Endothelial cell of umbilical vein (primary cell): ENCODE measurements around the gene ITSN1. TPM values are rescaled to one million over a fixed set of nuclear protein-coding genes. Genes with fewer than 3 reads are reported as not detected.

Experiments used
- BruUV-seq: library from RNA; stranded (reverse); fragments of 400-500 nt; replicated peaks from 2 replicates; lab custom pipeline; 2021; lab: Mats Ljungman, UMichigan
- CTCF ChIA-PET: fragments of 300-600, 350-600 bp; sonication (Branson Sonifier 250); formaldehyde crosslinking; loops from one replicate; lab custom pipeline; 2021; ENCODE audit warnings: antibody characterized with exemption, inconsistent platforms; lab: Charles Lee
- POLR2A ChIA-PET: fragments of 300-600, 350-600 bp; sonication (Branson Sonifier 250); formaldehyde crosslinking; loops from one replicate; lab custom pipeline; 2021; ENCODE audit warnings: antibody characterized with exemption, inconsistent platforms; lab: Charles Lee
- DNase-seq: peaks from one replicate; pipeline ENCODE4 v3.0.0-alpha.2; 2011; ENCODE audit warnings: low read depth, low spot score
- FAIRE-seq: peaks from 2 replicates; lab custom pipeline; 2011; peaks lifted over from hg19 to GRCh38; lab: Jason Lieb, UNC
- H2AFZ ChIP-seq: 2 replicates; pipeline ENCODE4 v1.6.0; 2012; ENCODE audit warnings: low read depth, low read length, control low read depth, inconsistent platforms
- H3K27ac ChIP-seq: 2 replicates; pipeline ENCODE4 v1.5.1; 2011; ENCODE audit warnings: low read depth, mild to moderate bottlenecking, control low read depth, low read length, moderate library complexity; ENCODE audit not compliant: insufficient read depth
- H3K27me3 ChIP-seq, 2 experiments: 2 replicates each; pipeline versions ENCODE4 v1.6.0 to v1.6.1; 2011; ENCODE audit warnings: low read length in 2 of 2, mixed read lengths in 1 of 2; ENCODE audit not compliant: control insufficient read depth in 2 of 2, insufficient read depth in 2 of 2
- H3K36me3 ChIP-seq, 2 experiments: 2 replicates in 1 of 2; 3 replicates in 1 of 2; pipeline ENCODE4 v1.5.1; 2011; ENCODE audit warnings: low read length in 2 of 2, mild to moderate bottlenecking in 1 of 2, moderate library complexity in 1 of 2; ENCODE audit not compliant: control insufficient read depth in 2 of 2, insufficient read depth in 2 of 2; ENCODE audit errors: extremely low read depth in 1 of 2
- H3K4me1 ChIP-seq: 3 replicates; pipeline ENCODE4 v1.5.1; 2011; ENCODE audit warnings: mild to moderate bottlenecking, low read length; ENCODE audit not compliant: control insufficient read depth, insufficient read depth; ENCODE audit errors: extremely low read depth
- H3K4me2 ChIP-seq: 2 replicates; pipeline ENCODE4 v1.6.1; 2011; ENCODE audit warnings: low read length, control low read depth, mixed read lengths; ENCODE audit not compliant: insufficient read depth
- H3K4me3 ChIP-seq, 3 experiments: fragments of 200-600 bp in 1 of 3; sonication (generic), shearing (Covaris generic) in 1 of 3; replicated peaks in 1 of 3; 2 replicates each; pipeline ENCODE4 v1.5.1; 2011 to 2016; ENCODE audit warnings: control low read depth in 3 of 3, low read length in 3 of 3, mild to moderate bottlenecking in 2 of 3, inconsistent platforms in 1 of 3, low read depth in 1 of 3, moderate library complexity in 1 of 3; ENCODE audit not compliant: insufficient read depth in 1 of 3
- H3K79me2 ChIP-seq: 2 replicates; pipeline ENCODE4 v1.6.0; 2012; ENCODE audit warnings: low read length, inconsistent platforms; ENCODE audit not compliant: control insufficient read depth, insufficient read depth
- H3K9ac ChIP-seq: replicated peaks from 2 replicates; pipeline ENCODE3; 2011; ENCODE audit warnings: low read length, control low read depth; ENCODE audit not compliant: insufficient read depth; ENCODE audit errors: extremely low read depth
- H3K9me1 ChIP-seq: replicated peaks from 3 replicates; pipeline ENCODE4 v1.6.0; 2011; ENCODE audit warnings: mild to moderate bottlenecking, low read length; ENCODE audit not compliant: control insufficient read depth, insufficient read depth; ENCODE audit errors: extremely low read depth
- H3K9me3 ChIP-seq: replicated peaks from 2 replicates; pipeline ENCODE4 v1.5.1; 2012; ENCODE audit warnings: low read length, inconsistent platforms; ENCODE audit not compliant: control insufficient read depth, insufficient read depth
- H4K20me1 ChIP-seq: replicated peaks from 2 replicates; pipeline ENCODE3; 2011; ENCODE audit warnings: mild to moderate bottlenecking, low read length; ENCODE audit not compliant: control insufficient read depth, insufficient read depth; ENCODE audit errors: extremely low read depth
- FOS ChIP-seq: IDR thresholded peaks from 2 replicates; pipeline ENCODE4 v1.6.1; 2011; ENCODE audit warnings: mild to moderate bottlenecking, low read length, moderate library complexity, borderline replicate concordance; ENCODE audit not compliant: insufficient read depth
- MYC ChIP-seq: IDR thresholded peaks from one replicate; pipeline ENCODE4 v1.6.1; 2011; ENCODE audit warnings: mild to moderate bottlenecking, low read depth, low read length
- dilution Hi-C: fragments of 300-500 bp; cut with MboI; formaldehyde crosslinking; loops from one replicate; pipeline ENCODE4 v1.15.0; 2019; ENCODE audit warnings: low sequenced_read_pairs; ENCODE audit not compliant: extremely low pct_ligation_motif_present
- intact Hi-C: fragments of 100-400 bp; cut with micrococcal nuclease; formaldehyde crosslinking; loops from one replicate; pipeline ENCODE4 v1.10.0; 2022
- polyA plus RNA-seq, 4 experiments: library from polyadenylated mRNA; depleted of rRNA in 3 of 4; stranded (reverse) in 3 of 4; unstranded in 1 of 4; fragments of >200 nt; gene quantifications; 2 replicates each; pipeline versions ENCODE4 v1.2.1 to v1.2.3, GENCODE V29; 2011 to 2012; ENCODE audit warnings: missing spikeins in 1 of 4
- total RNA-seq: library from RNA; stranded (reverse); gene quantifications from 2 replicates; pipeline ENCODE4 v1.2.3, GENCODE V29; 2021
- TF ChIP-seq, protein P1 (sequence below), 2 donors: IDR thresholded peaks; 1 replicate in 1 of 2; 2 replicates in 1 of 2; pipeline ENCODE4 v1.5.1; 2011; ENCODE audit warnings: low read length in 2 of 2, mild to moderate bottlenecking in 2 of 2, moderate library complexity in 2 of 2, control low read depth in 1 of 2, inconsistent platforms in 1 of 2, low read depth in 1 of 2; ENCODE audit not compliant: insufficient read depth in 1 of 2; ENCODE audit errors: extremely low read depth in 1 of 2

ITSN1 gene
- total and polyA plus RNA-seq, 2 donors (not counting 3 experiments of a cell fraction or from before 2014, with no cell fraction given) = 72.2 to 86.8 TPM

DNA sequence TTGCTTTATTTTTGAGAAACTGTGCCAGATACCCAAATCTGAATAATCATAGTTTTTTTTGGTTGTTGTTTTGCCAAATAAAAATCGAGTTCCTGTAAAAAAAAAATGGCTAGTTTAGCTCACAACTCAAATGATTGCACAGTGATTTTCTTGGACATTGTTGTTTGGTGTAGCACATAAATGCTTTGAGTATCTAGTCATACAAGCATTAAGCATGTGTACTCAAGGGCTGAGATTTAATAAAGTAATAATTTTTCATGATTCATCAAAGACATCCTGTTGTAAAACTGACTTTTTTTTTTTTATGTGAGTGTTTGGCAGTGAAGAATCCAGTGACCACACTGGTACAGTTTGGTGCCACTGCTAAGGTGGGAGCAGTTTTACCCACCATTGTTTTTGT, 18.8 kb downstream of the ITSN1 start:
- CTCF ChIA-PET = interaction anchor here (1.2 kb wide), 1 partner anchor 24 kb away, joined by 3 read pairs; no protein-coding TSS in a partner anchor
- no TSS peak for BruUV-seq
- POLR2A ChIA-PET = no interaction called here

DNA sequence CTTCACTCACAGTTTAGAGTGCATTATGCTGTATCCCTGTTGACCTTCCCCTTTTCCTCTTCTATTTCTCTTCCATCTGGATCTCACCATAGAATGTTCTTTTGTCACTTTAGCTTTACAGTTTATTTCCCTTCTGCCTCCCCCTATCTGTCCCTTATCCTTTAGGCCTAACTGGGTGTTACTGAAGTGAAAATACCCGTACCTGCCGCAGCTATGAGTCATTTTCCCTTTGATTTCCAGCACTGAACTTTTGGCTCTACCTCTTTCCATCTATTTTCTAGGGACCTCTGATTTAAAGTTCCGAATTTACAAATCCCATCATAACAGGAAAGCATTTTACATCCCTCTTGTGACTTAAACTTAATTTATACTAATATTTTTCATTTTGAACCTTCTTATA, 19.7 kb downstream of the ITSN1 start:
- TF ChIP-seq, protein P1, sequence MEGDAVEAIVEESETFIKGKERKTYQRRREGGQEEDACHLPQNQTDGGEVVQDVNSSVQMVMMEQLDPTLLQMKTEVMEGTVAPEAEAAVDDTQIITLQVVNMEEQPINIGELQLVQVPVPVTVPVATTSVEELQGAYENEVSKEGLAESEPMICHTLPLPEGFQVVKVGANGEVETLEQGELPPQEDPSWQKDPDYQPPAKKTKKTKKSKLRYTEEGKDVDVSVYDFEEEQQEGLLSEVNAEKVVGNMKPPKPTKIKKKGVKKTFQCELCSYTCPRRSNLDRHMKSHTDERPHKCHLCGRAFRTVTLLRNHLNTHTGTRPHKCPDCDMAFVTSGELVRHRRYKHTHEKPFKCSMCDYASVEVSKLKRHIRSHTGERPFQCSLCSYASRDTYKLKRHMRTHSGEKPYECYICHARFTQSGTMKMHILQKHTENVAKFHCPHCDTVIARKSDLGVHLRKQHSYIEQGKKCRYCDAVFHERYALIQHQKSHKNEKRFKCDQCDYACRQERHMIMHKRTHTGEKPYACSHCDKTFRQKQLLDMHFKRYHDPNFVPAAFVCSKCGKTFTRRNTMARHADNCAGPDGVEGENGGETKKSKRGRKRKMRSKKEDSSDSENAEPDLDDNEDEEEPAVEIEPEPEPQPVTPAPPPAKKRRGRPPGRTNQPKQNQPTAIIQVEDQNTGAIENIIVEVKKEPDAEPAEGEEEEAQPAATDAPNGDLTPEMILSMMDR (IDR thresholded peaks at IDR 0.05; ENCODE audit: extremely low read depth in 1 of 2, insufficient read depth in 1 of 2, low read depth in 1 of 2, low read length in 2 of 2) = no peak
- TF ChIP-seq FOS = no peak
- ChIA-PET CTCF (interaction anchor here (1.2 kb wide), 1 partner anchor 23 kb away, joined by 3 read pairs; no protein-coding TSS in a partner anchor), POLR2A (no interaction called here)
- Histone ChIP-seq H3K79me2 (peaks cover 93% of the 10 kb centered on the region), H3K36me3 (no peaks in the 10 kb centered on the region), H3K4me3 (no peak overlapping the region), H3K9ac (no peak overlapping the region), H3K4me2 (peak overlapping the region; percentile 43), H3K4me1 (peaks cover 32% of the 10 kb centered on the region), H3K9me3 (no peaks in the 10 kb centered on the region), H4K20me1 (no peaks in the 10 kb centered on the region), H3K9me1 (no peaks in the 10 kb centered on the region), H3K27me3 (no peaks in the 10 kb centered on the region), H2AFZ (no peak overlapping the region), H3K27ac (no peak overlapping the region)
- DNase-seq (peak; percentile 29), FAIRE-seq (no peak)
- intact Hi-C loops = no loop called here
- no TSS peak for BruUV-seq
- dilution Hi-C loops = no loop called here

More for the DNA sequence above, 18.8 kb downstream of the ITSN1 start:
- Histone ChIP-seq H3K4me2 (no peak overlapping the region), H3K9me3 (no peaks in the 10 kb centered on the region), H3K79me2 (peaks cover 87% of the 10 kb centered on the region), H3K36me3 (no peaks in the 10 kb centered on the region), H3K27me3 (no peaks in the 10 kb centered on the region), H3K4me1 (peaks cover 40% of the 10 kb centered on the region), H3K9ac (no peak overlapping the region), H3K9me1 (no peaks in the 10 kb centered on the region), H3K27ac (no peak overlapping the region), H4K20me1 (no peaks in the 10 kb centered on the region), H3K4me3 (no peak overlapping the region), H2AFZ (no peak overlapping the region)
- dilution Hi-C loops = no loop called here
- TF ChIP-seq MYC = no peak
- TF ChIP-seq FOS = peak; percentile 8
- DNase-seq = peak; percentile 29
- intact Hi-C loops = no loop called here
- FAIRE-seq = no peak
